Suprapubic skin (tissue), 4 donors: Measurements from ENCODE around the gene DNAJC15. TPM values are rescaled to one million over a fixed set of nuclear protein-coding genes. Genes with fewer than 3 reads are reported as not detected.

ENCODE experiments used
- DNase-seq, 2 donors: peaks; one replicate each; pipeline ENCODE4 v3.0.0-alpha.2; 2019; ENCODE audit warnings: low spot score in 2 of 2
- H3K27ac ChIP-seq: fragments of 200-600 bp; sonication (generic); one replicate; pipeline ENCODE4 v1.5.1; 2019
- H3K27me3 ChIP-seq: fragments of 200-600 bp; sonication (generic); one replicate; pipeline ENCODE4 v1.5.1; 2019
- H3K36me3 ChIP-seq: fragments of 200-600 bp; sonication (generic); one replicate; pipeline ENCODE4 v1.5.1; 2019
- H3K4me1 ChIP-seq: fragments of 200-600 bp; sonication (generic); one replicate; pipeline ENCODE4 v1.5.1; 2019
- H3K4me3 ChIP-seq: fragments of 200-600 bp; sonication (generic); one replicate; pipeline ENCODE4 v1.5.1; 2019; ENCODE audit warnings: mild to moderate bottlenecking
- H3K9me3 ChIP-seq: fragments of 200-600 bp; sonication (generic); one replicate; pipeline ENCODE4 v1.5.1; 2019
- CTCF ChIP-seq, 2 donors: fragments of 200-600 bp in 1 of 2; fragments of 450-650 bp in 1 of 2; sonication (generic) in 1 of 2; IDR thresholded peaks; one replicate each; pipeline ENCODE4 v1.5.1; 2016 to 2019; ENCODE audit warnings: antibody characterized with exemption in 2 of 2, mild to moderate bottlenecking in 1 of 2, moderate library complexity in 1 of 2
- EP300 ChIP-seq: sonication (generic); formaldehyde crosslinking; IDR thresholded peaks from one replicate; pipeline ENCODE4 v1.6.1; 2017; ENCODE audit warnings: antibody characterized with exemption
- POLR2A ChIP-seq, 2 donors: fragments of 450-650 bp; IDR thresholded peaks; one replicate each; pipeline ENCODE4 v1.6.1; 2017; ENCODE audit warnings: antibody characterized with exemption in 2 of 2, mild to moderate bottlenecking in 2 of 2, moderate library complexity in 2 of 2
- POLR2AphosphoS5 ChIP-seq, 3 donors: sonication (generic); formaldehyde crosslinking; IDR thresholded peaks; one replicate each; pipeline ENCODE4 v1.6.1; 2017; ENCODE audit warnings: antibody characterized with exemption in 3 of 3
- WGBS: methylation state at CpG from one replicate; pipeline ENCODE4 v1.1.5; 2018; 5-methylcytosine and 5-hydroxymethylcytosine counted together
- total RNA-seq, 4 donors: library from RNA; depleted of rRNA; stranded (reverse); fragments of >200 nt; gene quantifications; one replicate each; pipeline ENCODE4 v1.1.0, GENCODE V29; 2016

The DNAJC15 gene
- total RNA-seq, 4 donors from 2014 or later = 5.6 to 10.9 (median 8.0) TPM

DNA sequence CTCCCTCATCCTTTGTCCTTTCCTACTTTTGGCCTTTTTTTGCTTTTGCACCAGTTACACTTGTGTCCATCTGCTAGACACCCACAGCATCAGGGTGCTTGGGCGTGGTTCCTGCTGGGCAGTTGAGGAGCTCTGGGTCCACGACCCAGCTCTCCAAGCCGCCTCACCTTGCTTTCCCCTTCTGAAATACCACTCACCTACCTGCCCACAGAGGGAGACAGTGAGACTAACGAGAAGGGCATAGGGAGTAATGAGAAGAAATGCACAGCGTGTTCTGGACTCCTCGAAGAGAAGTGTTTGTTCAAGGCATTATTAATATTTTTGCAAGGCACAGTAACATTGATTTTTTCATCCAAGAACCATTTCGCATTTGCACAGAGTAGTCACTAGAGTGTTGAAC lies 92.9 kb downstream of the DNAJC15 start:
- TF ChIP-seq EP300 = no peak
- TF ChIP-seq POLR2A (IDR thresholded peaks at IDR 0.05) = no peak
- Histone ChIP-seq H3K27ac (no peak overlapping the region), H3K36me3 (no peaks in the 10 kb centered on the region), H3K9me3 (no peaks in the 10 kb centered on the region), H3K27me3 (no peaks in the 10 kb centered on the region), H3K4me1 (no peaks in the 10 kb centered on the region), H3K4me3 (no peak overlapping the region)
- no peak for DNase-seq
- WGBS = 95% methylated on average over 7 of the region's 7 CpGs

GRCh38 chr13:43118521-43118920 lies 95.1 kb downstream of the DNAJC15 start:
- Histone ChIP-seq H3K27me3 (no peaks in the 10 kb centered on the region), H3K4me1 (no peaks in the 10 kb centered on the region), H3K9me3 (no peaks in the 10 kb centered on the region), H3K4me3 (no peak overlapping the region), H3K36me3 (no peaks in the 10 kb centered on the region), H3K27ac (no peak overlapping the region)
- 78% methylated on average over 6 of the region's 6 CpGs for WGBS
- no peak for TF ChIP-seq POLR2AphosphoS5 (IDR thresholded peaks at IDR 0.05)
- TF ChIP-seq POLR2A (IDR thresholded peaks at IDR 0.05) = no peak
- TF ChIP-seq EP300 = no peak
- TF ChIP-seq CTCF (IDR thresholded peaks at IDR 0.05) = no peak
- no peak for DNase-seq

DNA sequence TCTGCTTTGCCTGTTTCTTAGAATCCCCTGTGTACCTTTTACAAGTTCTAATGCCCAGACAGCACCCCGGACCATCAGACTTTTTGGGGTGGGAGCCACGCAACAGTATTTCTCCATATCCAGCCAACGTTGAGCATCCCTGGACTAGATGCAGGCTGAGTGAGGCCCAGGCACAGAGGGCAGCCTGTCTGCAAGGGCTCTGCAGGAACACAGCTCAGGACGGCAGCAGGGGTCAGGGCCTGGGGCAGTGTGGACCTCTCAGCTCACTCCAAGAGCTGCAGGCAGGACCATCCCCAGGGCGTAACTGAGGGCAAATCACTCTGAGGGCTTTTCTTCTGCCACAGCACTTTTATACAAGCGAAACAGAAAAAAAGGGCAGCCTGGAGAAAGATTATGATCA lies 95.8 kb downstream of the DNAJC15 start:
- 79% methylated on average over 6 of the region's 6 CpGs for WGBS
- H3K27ac ChIP-seq = no peak overlapping the region
- no peaks in the 10 kb centered on the region for H3K36me3 ChIP-seq

DNA sequence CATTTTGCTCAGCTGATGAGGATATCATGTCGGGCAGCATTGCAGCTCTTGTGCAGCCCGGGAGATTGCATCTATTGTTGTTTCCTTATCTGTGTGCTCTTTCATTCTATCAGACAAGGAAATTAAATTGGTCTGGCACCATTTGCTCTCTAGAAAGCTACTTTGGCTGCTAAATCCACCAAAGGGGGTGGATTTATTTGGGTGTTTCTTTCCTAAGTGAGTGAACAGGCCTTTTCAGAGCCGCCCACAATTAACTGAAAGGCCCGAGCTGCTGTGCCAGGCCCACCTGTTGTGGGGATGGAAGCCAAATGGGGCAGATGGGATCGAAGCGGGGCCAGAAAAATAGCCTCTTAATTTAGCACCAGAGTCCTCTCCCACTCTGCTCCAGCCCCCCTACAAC lies 99.4 kb downstream of the DNAJC15 start:
- WGBS = 56% methylated on average over 6 of the region's 6 CpGs
- Histone ChIP-seq H3K27ac (no peak overlapping the region), H3K36me3 (no peaks in the 10 kb centered on the region), H3K4me3 (no peak overlapping the region), H3K4me1 (no peaks in the 10 kb centered on the region), H3K27me3 (no peaks in the 10 kb centered on the region), H3K9me3 (no peaks in the 10 kb centered on the region)
- TF ChIP-seq CTCF (IDR thresholded peaks at IDR 0.05) (no peak), EP300 (no peak), POLR2AphosphoS5 (IDR thresholded peaks at IDR 0.05) (no peak), POLR2A (IDR thresholded peaks at IDR 0.05) (no peak)
- no peak for DNase-seq

More for the DNA sequence above, 95.8 kb downstream of the DNAJC15 start:
- Histone ChIP-seq H3K4me3 (no peak overlapping the region), H3K4me1 (no peaks in the 10 kb centered on the region), H3K9me3 (no peaks in the 10 kb centered on the region), H3K27me3 (no peaks in the 10 kb centered on the region)
- DNase-seq = no peak
- TF ChIP-seq POLR2AphosphoS5 (IDR thresholded peaks at IDR 0.05) (no peak), POLR2A (IDR thresholded peaks at IDR 0.05) (no peak), EP300 (no peak), CTCF (IDR thresholded peaks at IDR 0.05) (no peak)

DNA sequence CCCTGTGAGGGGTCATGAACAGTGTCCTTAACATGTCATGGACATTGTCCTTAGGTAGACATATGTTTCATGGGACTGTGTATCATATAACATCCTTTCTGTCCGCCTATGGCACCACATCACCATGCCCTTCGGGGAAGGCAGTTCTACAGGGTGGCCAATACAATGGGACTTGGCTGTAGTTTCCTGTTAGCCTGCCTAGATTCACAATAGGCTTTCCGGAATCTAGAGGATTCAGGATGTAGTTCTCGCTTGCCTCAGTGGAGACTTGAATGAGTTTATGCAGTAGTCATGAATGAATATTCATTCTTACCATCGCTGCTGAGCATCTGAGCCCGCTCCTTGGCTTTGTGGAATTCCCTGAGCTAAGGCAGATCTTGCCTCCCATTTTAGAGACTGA lies 100.5 kb downstream of the DNAJC15 start:
- no peaks in the 10 kb centered on the region for H3K36me3 ChIP-seq
- 91% methylated on average over 6 of the region's 6 CpGs for WGBS
- no peak overlapping the region for H3K4me3 ChIP-seq
- no peaks in the 10 kb centered on the region for H3K9me3 ChIP-seq
- DNase-seq = no peak
- H3K27me3 ChIP-seq = peaks cover 5% of the 10 kb centered on the region
- H3K27ac ChIP-seq = no peak overlapping the region
- no peaks in the 10 kb centered on the region for H3K4me1 ChIP-seq
- TF ChIP-seq EP300 (no peak), CTCF (IDR thresholded peaks at IDR 0.05) (no peak), POLR2AphosphoS5 (IDR thresholded peaks at IDR 0.05) (no peak)

- H3K27me3 ChIP-seq = peaks cover 10% of the 10 kb centered on the region
- no peak for DNase-seq
- TF ChIP-seq CTCF (IDR thresholded peaks at IDR 0.05) (no peak), POLR2AphosphoS5 (IDR thresholded peaks at IDR 0.05) (no peak), EP300 (no peak), POLR2A (IDR thresholded peaks at IDR 0.05) (no peak)
- 88% methylated on average over 7 of the region's 8 CpGs for WGBS
- H3K4me3 ChIP-seq = no peak overlapping the region
- no peak overlapping the region for H3K27ac ChIP-seq
- no peaks in the 10 kb centered on the region for H3K9me3 ChIP-seq
- H3K4me1 ChIP-seq = no peaks in the 10 kb centered on the region
- H3K36me3 ChIP-seq = no peaks in the 10 kb centered on the region
These were observed 101.1 kb downstream of the DNAJC15 start for GRCh38 chr13:43124490-43124889.
